Fibroblast of skin of back (primary cell): Measurements from ENCODE around the gene HIGD1C.
"Not testable (repeated sequence)": the region's sequence is repeated elsewhere in the genome, so short reads cannot be mapped to it uniquely, and the experiment has no call there.

Experiments used
- DNase-seq: peaks from one replicate; pipeline ENCODE4 v3.0.0-alpha.2; 2013

Gene HIGD1C

DNA sequence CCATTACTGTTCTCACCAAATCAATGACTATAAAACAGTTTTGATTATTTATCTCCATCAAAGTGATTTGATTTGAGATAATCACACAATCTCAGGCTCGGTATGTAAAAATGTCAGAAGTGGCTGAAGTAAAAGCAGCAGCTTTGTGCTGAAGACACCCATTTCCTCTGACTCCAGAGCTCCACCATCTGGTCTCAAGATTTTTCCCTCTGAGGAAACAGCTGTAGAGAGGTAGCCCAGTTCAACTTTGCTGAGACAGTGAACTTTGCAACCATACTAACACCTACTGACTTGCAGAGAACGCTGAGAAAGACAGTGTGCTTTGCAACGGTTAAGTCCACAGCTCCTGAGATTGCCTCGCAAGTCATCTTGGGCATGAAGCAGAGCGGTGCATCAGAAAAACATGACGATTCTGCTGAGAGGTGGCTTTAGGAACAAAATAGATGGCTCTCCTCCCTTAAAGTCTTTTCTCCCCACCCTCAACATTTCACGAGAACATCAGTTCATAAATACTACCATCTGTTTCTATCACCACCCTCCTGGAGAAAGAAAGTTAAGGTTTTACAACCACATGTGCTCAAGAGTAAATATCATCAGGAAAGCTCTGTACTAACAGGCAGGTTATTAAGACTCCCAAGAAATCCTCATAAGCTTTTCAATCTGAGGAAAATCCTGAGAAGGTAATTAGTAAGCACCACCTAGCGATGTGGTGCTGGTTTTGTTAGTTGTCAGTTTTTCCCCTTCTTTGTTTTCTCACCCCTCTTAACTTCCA, 34.8 kb downstream of the HIGD1C start:
- peak; percentile 55 for DNase-seq

DNA sequence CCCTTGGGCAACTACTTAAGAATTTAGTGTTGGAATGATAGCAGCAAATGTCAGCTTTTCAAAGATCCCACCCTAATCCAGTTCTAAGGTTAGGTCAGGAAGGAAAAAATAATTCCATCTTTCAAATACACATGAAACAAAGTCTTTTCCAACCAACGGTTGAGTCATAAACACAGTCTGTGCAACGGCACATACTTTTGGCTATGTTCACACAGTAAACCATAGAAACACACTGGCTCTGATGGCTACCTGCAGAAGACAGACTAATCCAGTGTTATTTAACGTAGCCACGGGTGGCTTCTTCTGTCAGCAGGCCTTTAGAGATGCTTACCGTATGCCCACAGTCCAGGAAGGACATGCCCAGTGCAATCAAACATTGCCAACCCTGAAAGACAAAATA, 35.7 kb downstream of the HIGD1C start:
- DNase-seq = peak; percentile 11

DNA sequence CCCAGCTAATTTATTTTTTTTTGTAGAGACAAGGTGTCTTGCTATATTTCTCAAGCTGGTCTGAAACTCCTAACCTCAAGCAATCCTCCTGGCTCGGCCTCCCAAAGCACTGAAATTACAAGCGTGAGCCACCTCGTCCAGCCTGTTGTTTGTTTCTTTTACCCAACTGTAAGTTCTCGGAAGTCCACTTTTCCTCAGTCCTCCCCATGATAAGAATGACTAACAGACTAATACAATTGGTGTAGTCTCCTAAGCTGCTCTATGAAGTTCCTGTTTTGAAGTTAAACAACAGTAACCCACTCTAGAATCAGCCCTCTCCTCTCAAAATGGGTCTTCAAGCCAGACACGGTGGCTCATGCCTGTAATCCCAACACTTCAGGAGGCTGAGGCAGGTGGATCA, 36.5 kb downstream of the HIGD1C start:
- DNase-seq = no peak

DNA sequence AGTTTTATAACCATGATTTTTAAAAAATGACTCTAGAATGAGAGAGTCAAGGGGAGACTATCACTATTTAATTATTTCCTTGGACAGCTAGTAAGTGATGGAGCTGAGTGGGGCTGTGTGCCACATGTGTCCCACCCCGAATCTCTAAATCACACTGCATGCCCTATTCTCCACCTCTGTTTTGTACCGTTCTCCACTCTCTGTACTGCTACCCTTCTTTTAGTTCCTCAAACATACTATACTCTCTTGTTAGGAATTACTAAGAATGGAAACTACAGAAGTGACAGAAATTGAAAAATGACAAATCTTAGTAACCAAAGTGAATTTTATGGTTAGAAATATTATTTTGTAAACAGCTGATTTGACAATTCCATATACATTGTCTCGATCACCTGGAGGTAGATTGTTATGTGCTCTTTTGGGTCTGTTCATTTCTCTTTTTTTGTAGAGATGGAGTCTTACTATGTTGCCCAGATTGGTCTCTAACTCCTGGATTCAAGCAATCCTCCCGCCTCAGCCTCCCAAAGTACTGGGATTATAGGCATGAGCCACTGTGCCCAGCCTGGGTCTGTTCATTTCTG, 37.9 kb downstream of the HIGD1C start:
- DNase-seq = no peak

GRCh38 chr12:50990791-50991190, 38.4 kb downstream of the HIGD1C start:
- no peak for DNase-seq

DNA sequence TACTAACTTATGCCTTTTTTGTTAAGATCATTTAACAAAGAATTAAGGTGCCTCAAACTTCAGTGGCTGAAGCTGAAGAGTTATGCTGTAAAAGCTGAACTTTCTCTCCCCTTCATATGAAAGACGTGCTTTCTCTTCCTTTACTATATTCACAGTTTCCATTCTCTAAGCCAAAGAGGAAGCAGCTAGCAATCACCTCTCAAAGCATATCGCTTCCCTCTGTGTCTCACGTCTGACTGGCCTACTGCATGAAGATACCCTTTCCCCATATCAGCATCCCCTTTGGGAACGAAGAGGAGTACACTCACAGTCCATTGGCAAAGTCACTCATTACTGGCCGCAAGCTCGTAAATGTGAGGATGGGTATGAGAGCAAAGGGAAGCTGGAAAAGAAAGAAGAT, 38.9 kb downstream of the HIGD1C start:
- DNase-seq = no peak

DNA sequence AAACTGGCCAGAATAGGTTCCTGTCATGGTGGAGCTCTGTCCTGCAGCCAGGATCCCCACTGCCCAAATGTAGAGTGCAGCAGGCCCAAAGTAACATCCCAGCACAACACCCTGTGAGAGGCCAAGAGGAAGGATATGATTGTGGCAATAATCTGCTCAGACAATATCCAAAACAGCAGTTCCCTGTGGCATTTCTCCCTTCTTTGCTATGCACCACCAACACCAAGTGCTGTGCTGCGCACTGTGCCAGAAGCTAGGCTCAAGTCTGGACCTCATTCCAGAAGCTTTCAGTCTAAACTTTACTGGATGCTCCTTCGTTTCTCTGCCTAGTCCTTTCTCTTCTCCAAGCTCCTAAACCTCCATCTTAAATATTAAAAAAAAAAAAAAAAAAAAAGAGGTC, 40.5 kb downstream of the HIGD1C start:
- DNase-seq = peak; percentile 15

DNA sequence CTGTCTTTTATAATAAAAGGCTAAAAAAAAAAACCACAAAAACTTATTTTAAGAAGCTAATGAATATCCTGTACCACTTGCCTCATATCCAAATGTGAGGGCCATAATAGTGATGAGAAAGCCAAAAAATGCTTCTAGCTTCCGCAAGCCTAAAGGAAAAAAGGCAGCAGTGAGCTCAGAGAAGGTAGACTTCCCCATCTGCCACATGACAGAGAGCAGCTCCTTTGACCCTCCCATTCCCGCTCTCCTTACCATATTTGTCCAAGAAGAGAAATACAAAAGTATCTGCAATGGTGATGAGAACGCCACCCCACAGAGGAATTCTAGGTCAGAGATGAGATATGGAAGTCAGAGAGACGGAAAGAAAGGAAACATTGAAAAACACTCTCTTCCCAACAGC, 46.7 kb downstream of the HIGD1C start:
- no peak for DNase-seq

- peak; percentile 71 for DNase-seq
Measured at GRCh38 chr12:51000245-51000644, 47.9 kb downstream of the HIGD1C start.

DNA sequence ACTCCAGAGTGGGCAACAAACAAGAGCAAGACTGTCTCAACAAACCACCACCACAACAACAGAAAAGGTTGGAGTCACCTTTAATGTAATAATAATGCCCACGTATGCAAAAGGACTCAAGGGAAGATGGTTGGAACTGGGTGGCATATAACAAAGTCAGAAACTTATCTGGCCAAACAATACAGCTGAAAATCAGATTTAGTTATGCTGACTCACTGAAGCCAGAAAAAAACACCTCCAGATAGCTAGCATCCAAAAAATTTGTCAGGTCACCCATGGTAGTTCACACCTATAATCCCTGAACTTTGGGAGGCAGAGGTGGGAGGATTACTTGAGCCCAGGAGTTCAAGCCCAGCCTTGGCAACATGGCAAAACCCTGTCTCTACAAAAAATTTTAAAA, 49.5 kb downstream of the HIGD1C start:
- no peak for DNase-seq

DNA sequence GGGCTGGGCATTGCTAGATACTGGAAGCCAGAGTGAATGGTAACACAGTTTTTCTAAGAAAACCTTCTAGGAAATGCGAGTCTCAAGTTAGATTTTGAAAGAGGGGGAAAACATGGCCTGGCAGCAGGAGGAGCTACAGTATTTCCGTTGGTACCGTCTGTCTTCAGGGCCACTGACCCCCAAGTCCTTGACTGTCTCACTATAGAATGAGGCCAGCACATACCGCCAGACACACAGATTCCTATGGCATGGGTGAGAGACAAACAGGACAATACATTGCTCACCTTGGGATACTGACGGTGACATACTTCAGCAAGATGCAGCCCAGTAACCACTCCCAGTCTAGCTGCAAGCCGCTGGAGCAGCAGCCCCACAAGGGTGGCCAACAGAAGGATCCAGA, 52.2 kb downstream of the HIGD1C start:
- no peak for DNase-seq

GRCh38 chr12:51005030-51005429, 52.7 kb downstream of the HIGD1C start:
- DNase-seq = no peak

- no peak for DNase-seq
Measured at GRCh38 chr12:51005671-51006070, 53.3 kb downstream of the HIGD1C start.

GRCh38 chr12:51008329-51009055, 56.1 kb downstream of the HIGD1C start:
- no peak for DNase-seq

GRCh38 chr12:51009056-51009440, 56.7 kb downstream of the HIGD1C start:
- no peak for DNase-seq

DNA sequence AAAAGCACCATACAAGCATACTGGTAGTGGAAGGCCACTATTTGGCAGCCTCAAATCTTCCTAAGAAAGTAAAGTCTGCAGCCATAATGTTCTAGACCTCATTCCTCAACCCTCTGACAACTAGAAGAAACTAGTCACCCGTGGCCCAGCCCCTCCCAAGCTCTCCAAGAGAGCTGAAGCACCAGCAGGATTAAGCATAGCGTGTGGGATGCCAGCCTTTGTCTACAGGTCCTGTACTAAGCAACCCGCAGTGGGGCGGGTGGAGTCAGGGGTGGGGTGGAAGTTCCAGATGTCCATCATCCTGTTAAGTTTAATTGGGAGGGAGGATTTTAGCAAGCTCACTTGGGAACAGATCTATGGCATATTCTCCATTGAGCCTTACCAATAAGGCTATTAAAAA, 59.6 kb downstream of the HIGD1C start:
- DNase-seq = no peak

DNA sequence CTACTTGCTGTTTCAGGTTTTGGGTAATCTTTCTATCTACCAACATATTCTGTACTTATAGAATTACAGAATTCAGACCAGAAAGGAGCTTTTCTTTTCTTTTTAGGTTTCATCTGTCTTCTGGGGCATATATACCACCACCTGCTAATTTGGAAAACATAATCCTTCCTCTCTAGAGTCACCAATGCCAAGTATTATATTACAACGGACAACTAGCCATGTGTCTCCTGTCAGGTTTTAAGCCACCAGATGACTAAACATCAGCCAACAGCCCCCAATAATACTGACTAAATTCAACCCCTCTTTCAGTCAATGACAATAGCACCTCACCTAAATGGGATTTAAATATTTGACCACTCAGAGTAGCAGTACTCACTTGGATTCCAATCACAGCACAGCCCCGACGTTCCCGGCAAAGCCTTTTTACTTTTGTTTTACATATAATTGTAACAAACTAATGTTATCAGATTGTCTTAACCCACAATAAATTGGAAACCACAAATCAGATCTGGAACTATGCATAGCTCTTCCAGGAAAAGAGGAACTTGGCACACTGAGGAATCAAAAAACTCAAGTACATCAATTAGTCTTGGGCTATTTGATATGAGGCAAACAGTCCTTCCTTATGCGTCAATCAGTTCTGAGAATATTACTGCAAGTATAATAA, 60.4 kb downstream of the HIGD1C start:
- no peak for DNase-seq

DNA sequence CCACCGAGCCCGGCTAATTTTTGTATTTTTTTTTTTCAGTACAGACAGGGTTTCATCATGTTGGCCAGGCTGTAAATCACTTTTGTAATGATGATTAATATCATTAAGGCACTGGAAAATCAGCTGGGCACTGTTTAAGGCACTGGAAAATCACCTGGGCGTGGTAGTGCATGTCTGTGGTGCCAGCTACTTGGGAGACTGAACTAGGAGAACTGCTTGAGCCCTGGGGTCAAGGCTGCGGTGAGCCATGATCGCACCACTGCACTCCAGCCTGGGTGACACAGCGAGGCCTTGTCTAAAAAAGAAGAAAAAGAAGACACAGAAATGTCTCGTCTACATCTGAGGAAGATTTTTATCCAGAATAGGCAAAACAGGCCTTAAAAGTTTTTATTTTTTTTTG, 61.1 kb downstream of the HIGD1C start:
- no peak for DNase-seq

- not testable (repeated sequence) for DNase-seq
Measured at GRCh38 chr12:51014467-51014866, 62.1 kb downstream of the HIGD1C start.

DNA sequence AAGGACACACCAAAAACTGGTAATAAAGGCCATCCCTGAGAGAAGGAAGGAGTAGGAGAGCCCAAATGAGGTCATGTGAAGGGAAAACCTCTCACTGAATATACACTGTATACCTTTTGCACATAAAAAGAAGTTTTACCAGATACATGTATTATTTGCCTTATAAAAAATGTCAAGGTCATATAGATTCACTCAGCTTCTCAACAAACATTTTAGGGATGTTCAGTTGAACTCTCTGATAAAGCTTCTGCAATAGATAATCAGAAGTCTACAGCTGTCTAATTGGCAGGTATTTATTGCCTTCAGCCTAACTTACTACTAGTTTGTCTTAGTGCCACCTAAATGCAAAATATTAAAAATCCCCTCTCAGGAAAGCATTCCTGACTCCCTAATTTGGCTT, 65.1 kb downstream of the HIGD1C start:
- DNase-seq = no peak

GRCh38 chr12:51018956-51019355, 66.6 kb downstream of the HIGD1C start:
- no peak for DNase-seq

DNA sequence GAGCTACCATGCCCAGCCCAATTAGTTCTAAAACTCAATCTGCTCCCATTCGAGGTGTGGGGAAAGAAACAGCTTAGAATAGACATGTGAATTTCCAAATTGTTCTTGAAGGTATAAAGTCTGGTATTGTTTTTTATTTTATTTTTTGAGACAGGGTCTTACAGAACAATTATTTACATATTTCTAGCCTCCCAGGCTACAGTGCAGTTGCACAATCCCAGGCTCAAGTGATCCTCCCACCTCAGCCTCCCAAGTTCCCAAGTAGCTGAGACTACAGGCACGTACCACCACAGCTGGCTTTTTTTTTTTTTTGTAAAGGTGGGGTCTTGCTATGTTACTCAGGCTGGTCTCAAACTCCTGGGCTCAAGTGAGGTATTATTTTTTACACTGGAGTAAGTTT, 67.6 kb downstream of the HIGD1C start:
- no peak for DNase-seq
